Skin epidermis (tissue), 12 donors: Measurements from ENCODE around the gene TUBA4A.
A peak's percentile ranks its signal among the peaks of the same experiment; 100 is the strongest.

Source experiments
- H3K27ac ChIP-seq, 21 experiments: fragments of 200-600 bp; sonication (generic) in 11 of 21; one replicate each; pipeline ENCODE4 v1.5.0; 2020; ENCODE audit warnings: mild to moderate bottlenecking in 3 of 21, inconsistent platforms in 2 of 21, moderate library complexity in 2 of 21
- H3K4me3 ChIP-seq, 7 experiments: fragments of 200-600 bp; sonication (generic) in 2 of 7; one replicate each; pipeline ENCODE4 v1.5.0; 2020; ENCODE audit warnings: inconsistent platforms in 2 of 7, mild to moderate bottlenecking in 2 of 7, moderate library complexity in 1 of 7

TUBA4A gene

DNA sequence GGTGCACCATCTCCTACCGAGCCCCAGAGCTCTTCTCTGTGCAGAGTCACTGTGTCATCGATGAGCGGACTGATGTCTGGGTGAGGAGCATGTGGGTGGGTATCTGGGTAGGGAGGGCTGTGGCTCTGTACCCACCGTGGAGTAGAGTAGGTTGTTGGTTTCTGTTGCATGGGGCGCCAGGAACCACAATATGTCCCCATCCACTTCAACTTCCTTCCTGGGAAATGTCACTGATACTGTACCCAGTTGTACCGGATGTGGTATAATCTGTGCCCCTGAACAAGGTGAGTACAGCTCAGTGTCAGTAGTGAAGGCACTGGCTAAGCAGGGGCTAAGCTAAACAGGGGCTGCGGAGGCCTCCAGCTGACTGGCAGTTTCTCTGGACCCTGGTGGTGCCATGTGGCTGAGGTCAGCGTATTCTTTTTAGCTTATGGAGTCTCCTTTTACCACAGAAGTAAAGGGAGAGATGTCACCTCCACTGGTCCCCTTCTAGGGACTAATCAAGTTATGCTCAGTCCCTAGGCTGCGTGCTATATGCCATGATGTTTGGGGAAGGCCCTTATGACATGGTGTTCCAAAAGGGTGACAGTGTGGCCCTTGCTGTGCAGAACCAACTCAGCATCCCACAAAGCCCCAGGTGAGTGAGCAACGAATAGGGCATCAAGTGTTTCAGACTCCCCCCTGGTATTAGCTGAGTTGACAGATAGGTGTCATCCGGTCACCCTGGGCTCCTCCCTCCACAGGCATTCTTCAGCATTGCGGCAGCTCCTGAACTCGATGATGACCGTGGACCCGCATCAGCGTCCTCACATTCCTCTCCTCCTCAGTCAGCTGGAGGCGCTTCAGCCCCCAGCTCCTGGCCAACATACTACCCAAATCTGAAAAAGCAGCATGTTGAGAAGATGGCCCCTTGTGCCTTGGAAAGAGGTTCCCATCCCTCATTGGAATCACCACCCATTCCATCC is 5.8 kb downstream of the TUBA4A start:
- Histone ChIP-seq H3K4me3 (no peak overlapping the region), H3K27ac (peak overlapping the region in 20 of 21 experiments; percentile 57 to 98 (median 86))

DNA sequence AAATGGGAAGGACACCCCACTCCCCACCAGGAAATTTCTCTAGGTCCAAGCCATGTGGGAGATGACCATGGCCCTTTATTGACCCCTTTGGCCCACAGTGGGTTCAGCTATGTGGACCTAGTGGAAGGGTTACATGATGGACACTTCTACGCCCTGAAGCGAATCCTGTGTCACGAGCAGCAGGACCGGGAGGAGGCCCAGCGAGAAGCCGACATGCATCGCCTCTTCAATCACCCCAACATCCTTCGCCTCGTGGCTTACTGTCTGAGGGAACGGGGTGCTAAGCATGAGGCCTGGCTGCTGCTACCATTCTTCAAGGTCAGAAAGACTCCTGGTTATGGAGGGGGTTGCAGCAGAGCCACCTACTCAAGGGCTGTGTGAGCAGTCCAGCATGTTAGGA is 7.2 kb downstream of the TUBA4A start:
- peak overlapping the region in 17 of 21 experiments; percentile 33 to 98 (median 91) for H3K27ac ChIP-seq
- H3K4me3 ChIP-seq, result no peak overlapping the region

DNA sequence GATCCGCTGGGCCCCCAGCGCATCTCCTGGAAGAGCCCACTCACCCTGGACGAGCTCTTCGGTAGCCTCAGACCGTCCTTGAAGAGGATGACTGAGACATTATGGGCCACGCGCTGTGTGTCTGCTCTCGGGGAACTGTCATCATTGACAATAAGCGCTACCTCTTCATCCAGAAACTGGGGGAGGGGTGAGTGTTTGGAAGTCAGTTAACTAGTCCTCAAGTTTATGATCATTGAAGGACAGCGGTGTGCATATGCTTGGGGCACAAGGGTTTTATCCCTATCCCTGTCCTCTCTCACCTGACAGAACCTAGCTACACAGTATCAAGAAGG is 7.9 kb downstream of the TUBA4A start:
- H3K27ac ChIP-seq, result peak overlapping the region; percentile 71 to 99 (median 93)
- peak overlapping the region; percentile 66 to 92 (median 76) for H3K4me3 ChIP-seq

DNA sequence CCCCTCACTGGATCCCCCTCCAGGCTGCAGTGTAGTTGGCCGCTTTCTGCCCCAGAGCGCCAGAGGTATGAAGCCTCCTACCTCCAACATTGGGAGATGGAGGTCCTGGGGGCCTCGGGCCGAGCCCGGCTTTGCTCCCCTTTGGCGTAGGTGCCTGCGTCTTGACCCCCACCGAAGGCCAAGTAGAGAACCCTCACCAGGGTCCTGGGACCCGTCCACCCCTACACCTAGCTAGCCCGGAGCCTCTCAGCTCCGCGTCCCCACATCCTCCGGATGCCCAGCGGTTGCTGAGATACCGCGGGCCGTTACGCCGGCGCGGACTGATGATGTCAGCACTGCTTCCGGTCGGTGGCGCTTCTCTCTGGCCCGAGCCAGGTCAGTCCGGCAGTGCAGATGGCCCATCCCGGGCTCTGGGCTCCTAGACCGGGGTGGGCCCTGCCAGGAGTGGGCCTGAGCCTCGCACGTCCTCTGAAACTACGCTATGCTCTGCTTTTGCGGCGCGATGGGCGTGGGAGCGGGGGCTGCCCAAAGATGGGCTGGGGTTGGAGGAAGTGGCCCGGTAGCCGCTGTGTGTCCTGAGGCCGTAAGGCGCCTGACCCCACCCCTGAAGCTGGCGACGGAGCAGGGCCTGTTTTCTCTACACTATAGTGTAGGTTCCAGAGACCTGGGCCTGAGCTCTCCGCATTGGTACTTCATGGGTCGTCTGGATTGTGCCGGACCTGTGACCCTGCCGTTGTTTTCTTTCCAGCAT is 8.4 kb downstream of the TUBA4A start, which contains the start of the genes GLB1L and STK16:
GLB1L (minus strand) TSS at position 297 of the 751 bp plus-strand sequence. CDS start 1,871 bp downstream, outside the sequence.
STK16 (plus strand) TSS at position 332 of the 751 bp plus-strand sequence. CDS start 521 bp downstream, outside the sequence.
- H3K27ac ChIP-seq, result peak within 1 kb of the TSS; percentile 71 to 99 (median 93)

DNA sequence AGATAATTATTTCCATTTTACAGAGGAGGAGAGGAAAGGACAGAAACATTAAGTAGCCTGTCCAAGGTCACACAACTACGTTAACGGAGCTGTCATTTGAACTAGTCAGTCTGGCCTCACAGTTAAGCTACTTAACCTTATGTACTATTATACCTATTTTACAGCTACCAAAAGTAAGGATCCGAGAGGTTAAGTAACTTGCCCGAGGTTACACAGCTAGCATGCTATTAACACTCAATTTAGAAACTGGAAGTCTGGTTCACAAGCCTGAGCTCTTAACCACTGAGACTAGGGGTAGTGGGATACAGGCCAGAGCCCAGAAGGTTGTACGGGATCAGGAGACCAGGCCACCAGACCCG is 8.9 kb downstream of the TUBA4A start:
- Histone ChIP-seq H3K4me3 (peak overlapping the region; percentile 66 to 92 (median 76)), H3K27ac (peak overlapping the region; percentile 20 to 99 (median 93))

More for the DNA sequence above, 8.4 kb downstream of the TUBA4A start, which contains the start of the genes GLB1L and STK16:
- H3K4me3 ChIP-seq, result peak within 1 kb of the TSS; percentile 66 to 92 (median 76)

DNA sequence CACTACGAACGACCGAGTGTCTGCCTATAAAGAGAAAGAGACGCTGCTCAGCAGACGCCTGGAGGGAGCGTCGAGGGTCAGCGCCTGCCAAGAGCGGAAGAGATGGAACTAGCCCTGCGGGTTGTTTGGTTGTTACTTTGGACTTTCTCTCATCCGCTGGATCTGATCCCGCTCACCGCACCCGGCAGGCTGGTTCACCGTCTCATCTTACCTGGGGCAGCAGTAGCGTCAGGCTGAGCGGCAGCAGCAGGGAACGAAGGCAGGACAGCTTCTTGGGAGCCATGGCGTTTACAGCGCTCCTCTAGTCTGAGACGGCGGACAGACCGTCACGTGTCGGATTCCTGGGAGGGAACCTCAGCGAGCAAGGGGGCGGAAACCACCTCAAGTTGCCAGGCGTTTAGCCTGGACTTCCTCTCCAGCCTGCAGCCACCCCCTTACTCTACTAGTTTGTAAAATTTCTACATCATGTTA is 10.4 kb downstream of the TUBA4A start:
- peak overlapping the region in 5 of 7 experiments; percentile 10 to 27 (median 13) for H3K4me3 ChIP-seq
- peak overlapping the region in 7 of 21 experiments; percentile 4 to 63 (median 28) for H3K27ac ChIP-seq

DNA sequence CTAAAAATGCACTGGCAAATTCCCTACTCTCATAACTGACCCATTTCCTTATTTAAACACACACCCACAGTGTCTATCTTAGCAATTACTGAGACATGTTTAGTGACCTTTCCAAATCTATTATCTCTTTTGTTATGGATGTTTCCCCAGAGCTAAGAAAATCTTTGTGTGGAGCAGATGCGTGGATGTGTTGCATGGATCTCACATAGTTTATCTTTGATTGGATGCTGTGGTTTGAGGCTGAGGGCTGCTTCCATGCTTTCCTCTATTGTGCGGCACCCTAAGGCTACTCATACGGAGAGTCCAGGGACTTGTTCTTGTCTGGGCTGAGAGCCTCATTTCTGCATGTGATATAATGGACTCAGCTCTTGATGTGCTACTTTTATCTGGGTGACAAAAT is 19.4 kb downstream of the TUBA4A start:
- Histone ChIP-seq H3K27ac (no peak overlapping the region), H3K4me3 (no peak overlapping the region)

DNA sequence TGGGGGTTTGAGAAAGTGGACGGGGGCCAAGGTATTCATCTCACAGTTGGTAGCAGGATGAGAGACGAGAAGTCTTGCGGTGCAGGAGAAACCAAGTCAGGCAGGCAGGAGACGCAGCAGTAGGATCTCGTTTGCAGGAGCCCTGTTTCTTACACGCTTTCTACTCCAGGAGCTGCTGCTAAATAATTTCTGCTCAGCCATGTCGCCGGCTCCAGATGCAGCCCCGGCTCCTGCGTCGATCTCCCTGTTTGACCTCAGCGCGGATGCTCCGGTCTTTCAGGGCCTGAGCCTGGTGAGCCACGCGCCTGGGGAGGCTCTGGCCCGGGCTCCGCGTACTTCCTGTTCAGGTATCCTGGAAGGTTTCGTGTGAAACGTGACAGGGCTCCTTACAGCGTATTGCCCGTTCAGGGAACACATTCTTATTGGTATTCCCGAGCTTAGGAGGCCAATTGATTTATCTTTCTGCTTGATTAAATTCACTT is 23.6 kb downstream of the TUBA4A start:
- Histone ChIP-seq H3K4me3 (peak overlapping the region; percentile 60 to 87 (median 75)), H3K27ac (peak overlapping the region; percentile 54 to 96 (median 94))

DNA sequence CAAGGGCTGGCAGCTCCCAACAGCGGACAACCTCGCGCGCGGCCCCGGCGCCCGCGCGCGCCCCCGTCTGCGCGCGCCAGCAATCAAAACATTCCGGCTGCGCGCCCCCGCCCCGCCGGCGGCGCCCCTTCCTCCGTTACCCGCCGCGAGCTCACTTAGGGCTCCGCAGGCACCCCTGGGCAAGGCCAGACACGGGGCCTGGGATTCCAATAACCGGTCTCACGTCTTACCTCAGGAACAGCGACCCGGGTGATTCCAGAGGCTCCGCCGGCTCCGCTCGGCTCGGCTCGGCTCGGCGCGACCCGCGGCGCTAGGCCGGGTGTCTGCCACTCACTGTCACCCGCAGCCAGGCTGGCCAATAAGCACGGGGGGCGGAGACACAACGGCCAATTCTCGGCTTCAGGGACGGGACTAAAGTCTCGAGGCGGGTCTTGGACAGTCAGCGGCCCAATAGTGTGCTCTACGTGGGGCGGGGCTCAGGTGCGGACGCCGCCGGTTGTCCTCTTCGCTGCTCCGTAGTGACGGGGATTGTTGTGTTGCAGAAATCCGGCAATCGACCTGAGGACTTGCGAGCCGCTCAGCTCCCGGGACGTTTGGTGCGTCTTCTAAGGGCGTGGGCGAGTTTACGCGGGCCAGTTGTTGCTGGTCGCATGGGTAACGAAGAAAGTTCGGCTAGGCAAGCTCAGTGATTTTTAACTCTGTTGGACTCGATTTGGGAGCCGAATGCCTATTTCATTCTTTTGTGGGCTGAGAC is 24.2 kb downstream of the TUBA4A start, which contains the start of the genes ANKZF1 and ATG9A:
ANKZF1 (plus strand) TSS at position 502 of the 754 bp plus-strand sequence. CDS start 452 bp downstream, outside the sequence.
ATG9A (minus strand) TSS at position 332 of the 754 bp plus-strand sequence. CDS start 1,612 bp downstream, outside the sequence.
- Histone ChIP-seq H3K27ac (peak within 1 kb of the TSS; percentile 73 to 96 (median 95)), H3K4me3 (peak within 1 kb of the TSS; percentile 60 to 87 (median 75))

DNA sequence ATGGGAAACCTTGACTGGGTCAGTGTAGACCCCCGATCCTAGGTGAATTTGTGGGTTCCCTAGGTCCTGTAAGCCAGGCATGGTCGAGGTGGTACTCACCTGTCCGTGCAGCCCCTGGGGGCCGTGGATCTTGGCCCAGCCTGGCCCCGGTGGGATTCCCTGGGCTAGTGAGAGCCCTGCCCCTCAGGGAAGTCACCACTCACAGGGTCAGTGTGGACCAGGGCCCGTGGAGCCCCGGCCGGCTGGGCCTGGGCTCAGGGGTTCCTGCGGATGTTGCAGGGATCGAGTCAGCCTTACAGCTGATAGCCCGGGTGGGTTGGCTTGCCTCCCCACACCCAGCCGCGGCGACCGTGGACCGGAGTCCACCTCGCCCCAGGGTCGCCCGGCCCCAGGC is 24.8 kb downstream of the TUBA4A start:
- peak overlapping the region; percentile 73 to 96 (median 95) for H3K27ac ChIP-seq
- peak overlapping the region; percentile 60 to 87 (median 75) for H3K4me3 ChIP-seq

DNA sequence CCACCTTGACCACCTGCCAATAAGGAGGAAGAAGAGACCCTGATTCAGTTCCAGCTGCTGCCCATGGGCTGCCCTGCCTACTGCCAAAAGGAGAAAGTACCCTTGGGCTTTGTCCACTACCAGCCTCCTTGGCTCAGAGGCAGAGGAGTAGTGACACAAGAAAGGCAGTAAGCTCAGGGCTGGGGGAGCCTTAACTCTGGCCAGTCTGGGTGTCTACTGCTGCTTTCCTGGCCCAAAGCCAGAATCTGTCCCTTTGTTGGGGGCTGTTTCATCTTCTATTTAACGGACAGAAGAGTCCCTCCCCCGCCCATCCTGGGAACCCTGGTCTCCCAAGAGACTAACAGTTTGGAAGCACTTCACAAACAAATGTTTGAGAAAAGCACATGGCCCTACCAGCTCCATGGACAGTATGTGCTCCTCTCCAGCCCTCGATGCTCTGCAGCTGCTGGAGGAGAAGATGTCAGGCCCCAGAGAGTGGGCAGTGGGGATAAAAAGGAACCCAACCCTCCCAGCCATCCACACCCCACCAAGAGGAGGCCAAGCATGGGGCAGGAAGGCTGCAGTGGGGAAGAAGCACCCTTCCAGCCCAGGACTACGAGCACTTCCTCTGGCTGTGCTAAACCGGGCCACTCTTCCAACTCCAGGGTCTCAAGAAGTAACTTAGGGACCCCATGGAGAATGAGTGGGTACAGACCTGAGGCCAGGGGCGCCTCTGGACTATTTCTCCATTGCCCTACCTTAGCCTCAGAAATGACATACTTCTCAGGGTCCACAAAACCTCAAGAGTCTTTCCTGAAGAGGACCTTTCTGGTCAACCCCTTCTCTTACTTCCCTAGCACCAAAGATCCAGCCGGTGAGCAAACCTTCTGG is 25.4 kb downstream of the TUBA4A start:
- H3K27ac ChIP-seq, result peak overlapping the region in 19 of 21 experiments; percentile 86 to 96 (median 95)
- H3K4me3 ChIP-seq, result peak overlapping the region; percentile 60 to 87 (median 75)

DNA sequence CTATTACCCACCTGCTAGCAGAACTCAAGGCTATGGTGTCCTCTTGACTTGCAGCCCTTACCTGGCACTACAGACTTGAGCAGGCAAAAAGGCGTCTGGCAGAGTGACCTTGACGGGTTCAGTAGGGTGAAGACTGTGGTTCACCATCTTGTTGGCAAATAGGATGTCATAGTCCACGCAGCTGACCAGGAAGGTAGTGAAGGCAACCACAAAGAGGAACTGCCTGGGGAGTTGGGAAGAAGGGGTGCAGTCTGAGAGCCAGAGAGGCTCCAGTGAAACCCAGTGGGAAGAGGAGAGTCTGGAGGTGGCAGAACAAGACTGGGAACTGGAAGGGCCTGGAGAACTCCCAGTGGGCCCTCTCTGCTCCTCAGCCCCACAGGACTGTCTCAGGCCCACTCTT is 28.4 kb downstream of the TUBA4A start:
- Histone ChIP-seq H3K27ac (no peak overlapping the region), H3K4me3 (no peak overlapping the region)

DNA sequence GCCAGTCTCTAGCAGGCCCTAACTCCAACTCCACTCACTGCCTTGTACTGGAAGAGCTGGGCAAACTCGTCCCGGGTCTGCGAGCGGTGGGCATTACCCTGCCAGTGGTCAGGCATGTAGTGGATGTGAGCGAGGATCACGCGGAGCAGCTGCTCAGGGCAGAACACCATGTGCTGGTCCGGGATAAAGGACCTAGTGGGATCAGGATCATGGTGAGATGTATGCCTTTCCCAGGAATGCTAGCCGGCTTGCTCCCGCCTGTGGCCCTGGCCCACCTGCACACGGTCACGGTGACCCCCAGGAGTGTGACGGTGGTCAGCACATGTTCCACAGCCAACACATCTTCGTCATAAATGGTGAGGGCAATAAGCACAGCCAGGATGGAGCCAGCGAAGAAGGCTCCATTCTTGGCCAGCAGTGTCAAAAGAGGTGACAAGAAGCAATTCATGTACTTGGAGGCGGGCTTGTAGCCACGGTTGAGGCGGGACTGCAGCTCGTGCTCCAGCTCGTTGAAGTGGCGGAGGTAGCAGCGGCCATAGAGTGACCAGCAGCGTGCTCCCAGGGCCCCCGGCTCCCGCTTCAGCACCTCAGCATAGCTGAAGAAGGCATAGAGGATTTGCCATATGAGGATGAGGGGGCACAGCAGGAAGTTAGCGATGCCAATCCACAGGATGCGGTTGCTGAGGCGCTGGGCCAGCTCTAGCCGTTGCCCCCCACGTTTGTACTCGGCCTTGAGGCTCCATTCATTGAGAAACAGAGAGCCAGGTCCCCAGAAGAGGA is 29.7 kb downstream of the TUBA4A start:
- Histone ChIP-seq H3K27ac (no peak overlapping the region), H3K4me3 (no peak overlapping the region)

DNA sequence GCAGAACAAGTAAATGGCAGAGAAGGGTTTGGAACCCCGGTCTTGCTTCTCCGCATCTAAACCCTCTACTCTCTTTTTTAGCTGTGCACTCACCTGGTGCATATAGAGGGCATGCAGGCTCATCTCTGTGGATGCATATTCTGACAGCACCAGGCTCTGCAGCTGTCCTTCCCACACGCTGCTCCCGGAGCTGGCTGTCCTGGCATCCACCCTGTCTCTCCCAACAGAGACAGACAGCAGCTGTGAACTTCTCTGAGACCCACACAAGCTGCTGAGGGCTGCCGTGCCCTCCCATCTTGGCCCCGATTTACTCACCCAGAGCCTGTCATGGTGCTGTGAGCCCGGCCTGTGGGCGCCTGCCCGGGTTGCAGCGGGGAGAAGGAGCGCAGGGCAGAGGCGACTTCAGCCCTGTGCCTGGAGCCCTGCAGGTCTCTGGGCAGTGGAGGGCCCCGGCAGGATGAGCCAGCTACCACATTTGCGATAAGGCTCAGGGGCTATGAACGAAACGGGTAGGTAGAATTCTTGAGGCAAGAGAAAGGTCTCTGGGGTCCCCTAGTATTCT is 31.7 kb downstream of the TUBA4A start:
- Histone ChIP-seq H3K27ac (peak overlapping the region in 1 of 21 experiments; percentile 4), H3K4me3 (no peak overlapping the region)

DNA sequence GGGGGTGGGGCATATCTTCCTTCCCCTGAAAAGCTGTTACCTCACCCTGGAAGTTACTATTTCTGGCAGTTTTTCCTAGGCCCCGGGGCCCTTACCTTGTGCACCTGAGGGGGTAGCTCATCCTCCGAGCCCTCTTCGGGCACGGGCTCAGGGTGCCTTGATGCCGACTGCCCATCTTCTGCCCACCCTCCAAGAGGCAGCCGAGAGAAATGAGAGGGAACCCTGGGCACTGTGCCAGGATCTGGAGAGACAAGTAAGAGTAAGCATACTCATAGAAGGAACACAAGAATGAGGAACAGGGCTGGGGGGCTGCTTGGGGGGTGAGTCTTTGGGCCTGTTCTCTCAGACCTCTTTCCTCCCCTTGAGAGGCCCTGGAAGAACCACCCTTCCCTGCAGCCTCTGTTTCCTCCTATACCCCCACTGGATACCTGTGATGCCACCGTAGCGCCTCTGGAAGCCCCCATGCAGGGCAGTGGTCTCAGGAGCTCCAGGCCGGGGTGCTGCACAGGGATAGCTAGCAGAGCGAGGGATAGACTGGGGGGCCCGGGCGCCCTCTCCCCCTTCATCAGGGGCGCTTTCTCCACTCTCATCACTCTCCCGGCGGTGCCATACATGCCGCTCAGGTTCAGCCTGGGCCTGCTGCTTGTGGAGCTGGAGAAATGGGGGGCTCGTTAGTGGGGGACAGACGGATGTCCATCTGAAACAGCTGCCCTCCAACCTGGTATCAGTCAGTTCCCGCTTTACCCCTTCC is 32.9 kb downstream of the TUBA4A start:
- no peak overlapping the region for H3K27ac ChIP-seq
- H3K4me3 ChIP-seq, result no peak overlapping the region
